ENCODE data around the gene USPL1.
"Not testable (repeated sequence)": the region's sequence is repeated elsewhere in the genome, so short reads cannot be mapped to it uniquely, and the experiment has no call there.

DNA sequence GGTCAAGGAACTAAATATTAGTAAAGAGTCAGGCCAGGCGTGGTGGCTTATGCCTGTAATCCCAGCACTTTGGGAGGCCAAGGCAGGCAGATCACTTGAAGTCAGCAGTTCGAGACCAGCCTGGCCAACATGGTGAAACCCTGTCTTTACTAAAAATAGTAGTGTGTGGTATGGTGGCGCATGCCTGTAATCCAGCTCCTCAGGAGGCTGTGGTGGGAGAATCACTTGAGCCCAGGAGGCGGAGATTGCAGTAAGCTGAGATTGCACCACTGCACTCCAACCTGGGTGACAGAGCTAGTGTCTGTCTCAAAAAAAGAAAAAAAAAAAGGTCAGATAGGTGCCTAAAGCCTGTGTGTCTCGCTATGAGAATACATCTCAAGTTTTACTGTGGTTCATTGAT lies 33.9 kb downstream of the USPL1 start:
- TF ChIP-seq, protein P1, sequence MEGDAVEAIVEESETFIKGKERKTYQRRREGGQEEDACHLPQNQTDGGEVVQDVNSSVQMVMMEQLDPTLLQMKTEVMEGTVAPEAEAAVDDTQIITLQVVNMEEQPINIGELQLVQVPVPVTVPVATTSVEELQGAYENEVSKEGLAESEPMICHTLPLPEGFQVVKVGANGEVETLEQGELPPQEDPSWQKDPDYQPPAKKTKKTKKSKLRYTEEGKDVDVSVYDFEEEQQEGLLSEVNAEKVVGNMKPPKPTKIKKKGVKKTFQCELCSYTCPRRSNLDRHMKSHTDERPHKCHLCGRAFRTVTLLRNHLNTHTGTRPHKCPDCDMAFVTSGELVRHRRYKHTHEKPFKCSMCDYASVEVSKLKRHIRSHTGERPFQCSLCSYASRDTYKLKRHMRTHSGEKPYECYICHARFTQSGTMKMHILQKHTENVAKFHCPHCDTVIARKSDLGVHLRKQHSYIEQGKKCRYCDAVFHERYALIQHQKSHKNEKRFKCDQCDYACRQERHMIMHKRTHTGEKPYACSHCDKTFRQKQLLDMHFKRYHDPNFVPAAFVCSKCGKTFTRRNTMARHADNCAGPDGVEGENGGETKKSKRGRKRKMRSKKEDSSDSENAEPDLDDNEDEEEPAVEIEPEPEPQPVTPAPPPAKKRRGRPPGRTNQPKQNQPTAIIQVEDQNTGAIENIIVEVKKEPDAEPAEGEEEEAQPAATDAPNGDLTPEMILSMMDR (IDR thresholded peaks at IDR 0.05): not testable (repeated sequence)
- not testable (repeated sequence) for TF ChIP-seq POLR2A (IDR thresholded peaks at IDR 0.05)

Measured in tibial nerve (tissue), 3 donors.